ENCODE data around the gene TMCC2.
"Not testable (repeated sequence)": the region's sequence is repeated elsewhere in the genome, so short reads cannot be mapped to it uniquely, and the experiment has no call there.

TMCC2 gene

GRCh38 chr1:205227584-205228013, at the start of gene TMCC2:
TSS of gene TMCC2 (plus strand) at chr1:205227946. CDS start at chr1:205228565, 619 bp downstream.
- peak; percentile 93 for ATAC-seq
- Mint-ChIP-seq H3K4me3 (peak within 1 kb of the TSS; percentile 83), H3K4me1 (peaks cover 41% of the 10 kb centered on the region), H3K27me3 (no peaks in the 10 kb centered on the region), H3K36me3 (no peaks in the 10 kb centered on the region), H3K27ac (peak within 1 kb of the TSS; percentile 44), H3K9me3 (no peaks in the 10 kb centered on the region)

- H3K27me3 Mint-ChIP-seq = no peaks in the 10 kb centered on the region
- H3K36me3 Mint-ChIP-seq = peaks cover 34% of the 10 kb centered on the region
- no peaks in the 10 kb centered on the region for H3K9me3 Mint-ChIP-seq
- H3K27ac Mint-ChIP-seq = no peak overlapping the region
- no peak overlapping the region for H3K4me3 Mint-ChIP-seq
- ATAC-seq = no peak
- H3K4me1 Mint-ChIP-seq = peaks cover 6% of the 10 kb centered on the region
These were observed 47.9 kb upstream of the TMCC2 start for GRCh38 chr1:205179842-205180241.

GRCh38 chr1:205180331-205180730, 47.4 kb upstream of the TMCC2 start:
- not testable (repeated sequence) for H3K4me3 Mint-ChIP-seq, H3K27ac Mint-ChIP-seq, H3K4me1 Mint-ChIP-seq

DNA sequence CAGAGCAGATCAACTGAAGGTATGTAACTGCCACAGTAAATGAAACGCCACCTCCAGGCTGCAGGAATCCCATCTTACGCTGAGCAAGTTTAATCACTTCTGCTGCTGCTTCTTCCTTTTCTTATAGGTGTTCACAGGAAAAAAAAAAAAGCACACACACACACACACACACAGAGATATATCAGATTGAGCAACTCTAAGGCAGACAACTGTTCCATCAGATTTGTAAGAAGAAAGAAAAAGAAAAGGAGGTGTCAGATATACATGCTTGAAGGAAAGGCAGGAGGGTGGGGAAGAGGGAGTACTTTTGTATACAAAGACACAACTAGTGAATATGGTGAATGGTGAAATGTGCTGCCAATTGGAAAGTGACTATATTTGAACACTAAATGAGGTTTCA, 44.8 kb upstream of the TMCC2 start:
- no peak for ATAC-seq
- Mint-ChIP-seq H3K27ac (no peak overlapping the region), H3K4me1 (peaks cover 13% of the 10 kb centered on the region), H3K36me3 (peaks cover 38% of the 10 kb centered on the region), H3K27me3 (no peaks in the 10 kb centered on the region), H3K4me3 (no peak overlapping the region), H3K9me3 (no peaks in the 10 kb centered on the region)

More at GRCh38 chr1:205180331-205180730, 47.4 kb upstream of the TMCC2 start:
- not testable (repeated sequence) for ATAC-seq, H3K9me3 Mint-ChIP-seq, H3K27me3 Mint-ChIP-seq
- peaks cover 34% of the 10 kb centered on the region for H3K36me3 Mint-ChIP-seq

GRCh38 chr1:205183676-205184335, 43.9 kb upstream of the TMCC2 start:
- ATAC-seq = no peak
- Mint-ChIP-seq H3K27me3 (no peaks in the 10 kb centered on the region), H3K27ac (no peak overlapping the region), H3K4me3 (no peak overlapping the region), H3K36me3 (peaks cover 36% of the 10 kb centered on the region), H3K9me3 (no peaks in the 10 kb centered on the region), H3K4me1 (peaks cover 13% of the 10 kb centered on the region)

DNA sequence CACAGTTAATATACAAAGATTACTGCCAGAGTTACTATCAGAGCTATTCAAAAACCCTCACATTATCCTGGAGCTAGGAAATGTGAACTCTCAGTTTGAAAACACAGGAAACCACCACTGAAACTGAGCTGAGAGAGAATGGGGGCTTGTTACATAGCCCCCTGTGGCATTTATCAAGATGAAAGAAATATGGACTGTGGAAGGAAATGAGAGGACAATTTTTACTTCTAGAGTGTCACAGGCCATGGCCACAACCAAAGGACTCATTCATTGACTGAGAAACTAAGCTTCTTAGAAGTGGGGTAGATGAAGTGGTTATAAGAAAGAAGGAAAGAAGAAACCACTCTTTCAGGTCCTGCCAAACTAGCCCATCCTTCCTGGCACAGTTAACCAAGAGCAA, 41.6 kb upstream of the TMCC2 start:
- Mint-ChIP-seq H3K9me3 (no peaks in the 10 kb centered on the region), H3K4me3 (no peak overlapping the region), H3K36me3 (peaks cover 31% of the 10 kb centered on the region), H3K4me1 (peaks cover 30% of the 10 kb centered on the region), H3K27me3 (no peaks in the 10 kb centered on the region), H3K27ac (no peak overlapping the region)
- no peak for ATAC-seq

GRCh38 chr1:205187420-205187819, 40.3 kb upstream of the TMCC2 start:
- H3K27me3 Mint-ChIP-seq = no peaks in the 10 kb centered on the region
- peaks cover 41% of the 10 kb centered on the region for H3K4me1 Mint-ChIP-seq
- H3K27ac Mint-ChIP-seq = no peak overlapping the region
- H3K9me3 Mint-ChIP-seq = no peaks in the 10 kb centered on the region
- H3K4me3 Mint-ChIP-seq = no peak overlapping the region
- no peak for ATAC-seq
- H3K36me3 Mint-ChIP-seq = peaks cover 31% of the 10 kb centered on the region

GRCh38 chr1:205188098-205188497, 39.6 kb upstream of the TMCC2 start:
- H3K27ac Mint-ChIP-seq = no peak overlapping the region
- H3K4me1 Mint-ChIP-seq = peaks cover 43% of the 10 kb centered on the region
- H3K36me3 Mint-ChIP-seq = peaks cover 25% of the 10 kb centered on the region
- ATAC-seq = no peak
- no peak overlapping the region for H3K4me3 Mint-ChIP-seq
- no peaks in the 10 kb centered on the region for H3K9me3 Mint-ChIP-seq
- H3K27me3 Mint-ChIP-seq = no peaks in the 10 kb centered on the region

- no peak for ATAC-seq
- H3K4me1 Mint-ChIP-seq = peaks cover 46% of the 10 kb centered on the region
- no peak overlapping the region for H3K4me3 Mint-ChIP-seq
- no peak overlapping the region for H3K27ac Mint-ChIP-seq
- no peaks in the 10 kb centered on the region for H3K9me3 Mint-ChIP-seq
- no peaks in the 10 kb centered on the region for H3K27me3 Mint-ChIP-seq
- H3K36me3 Mint-ChIP-seq = peaks cover 21% of the 10 kb centered on the region
These were observed 39.1 kb upstream of the TMCC2 start for GRCh38 chr1:205188596-205188995.

DNA sequence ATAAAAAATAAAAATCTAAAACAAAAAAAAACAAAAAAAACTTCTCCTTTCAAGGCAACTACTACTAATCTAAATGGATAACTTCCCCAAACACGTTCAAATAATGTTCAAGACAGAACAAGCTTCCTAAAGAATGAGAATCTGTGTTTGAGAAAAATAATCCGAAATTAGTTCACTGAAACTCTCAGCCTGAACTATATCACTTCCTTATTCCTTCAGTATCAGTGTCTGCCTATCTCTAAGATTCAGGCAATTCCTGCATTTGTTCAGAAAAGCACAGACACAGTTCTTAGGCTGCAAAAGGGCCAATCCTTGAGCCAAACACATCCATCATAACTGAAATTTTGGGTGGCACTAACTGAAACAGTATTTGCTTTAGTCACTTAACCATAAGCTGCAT, 38.6 kb upstream of the TMCC2 start:
- no peak for ATAC-seq
- Mint-ChIP-seq H3K4me1 (peaks cover 48% of the 10 kb centered on the region), H3K27me3 (no peaks in the 10 kb centered on the region), H3K9me3 (no peaks in the 10 kb centered on the region), H3K36me3 (peaks cover 17% of the 10 kb centered on the region), H3K4me3 (no peak overlapping the region), H3K27ac (no peak overlapping the region)

DNA sequence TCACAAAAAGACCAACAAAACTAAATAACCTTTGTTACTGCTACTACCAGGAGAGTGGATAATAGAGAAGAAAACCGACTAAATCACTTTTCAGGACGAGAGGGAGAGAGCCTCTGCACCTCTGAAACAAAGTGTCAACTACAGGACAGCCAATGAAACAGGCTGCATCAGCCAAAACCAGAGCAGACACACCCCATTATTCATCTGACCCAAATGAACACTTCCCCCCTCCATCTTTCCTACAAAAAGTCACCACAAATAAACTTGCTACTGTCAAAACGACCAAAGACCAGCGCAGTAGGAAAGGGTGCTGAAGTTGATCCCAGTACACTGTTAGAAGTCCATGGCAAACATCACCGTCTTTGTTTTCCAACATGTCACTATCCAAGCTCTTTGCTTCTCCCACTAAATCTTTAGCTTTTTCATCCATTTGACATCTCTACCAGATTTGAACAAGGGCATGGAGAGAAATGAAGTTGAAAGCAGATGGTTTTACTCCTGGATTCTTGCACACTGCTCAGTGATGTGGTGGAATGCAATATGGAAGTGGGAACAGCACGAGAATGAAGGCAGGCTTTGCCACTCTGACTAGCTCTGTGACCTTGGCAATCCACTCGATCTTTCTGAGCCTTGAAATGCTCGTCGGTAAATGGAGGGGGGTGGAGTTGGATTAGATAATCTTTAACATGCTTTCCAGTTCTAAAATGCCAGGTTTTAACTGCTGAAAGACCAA, 36.7 kb upstream of the TMCC2 start:
- no peak overlapping the region for H3K4me3 Mint-ChIP-seq
- H3K27ac Mint-ChIP-seq = no peak overlapping the region
- peaks cover 57% of the 10 kb centered on the region for H3K4me1 Mint-ChIP-seq
- no peaks in the 10 kb centered on the region for H3K9me3 Mint-ChIP-seq
- no peaks in the 10 kb centered on the region for H3K27me3 Mint-ChIP-seq
- ATAC-seq = no peak
- peaks cover 19% of the 10 kb centered on the region for H3K36me3 Mint-ChIP-seq

DNA sequence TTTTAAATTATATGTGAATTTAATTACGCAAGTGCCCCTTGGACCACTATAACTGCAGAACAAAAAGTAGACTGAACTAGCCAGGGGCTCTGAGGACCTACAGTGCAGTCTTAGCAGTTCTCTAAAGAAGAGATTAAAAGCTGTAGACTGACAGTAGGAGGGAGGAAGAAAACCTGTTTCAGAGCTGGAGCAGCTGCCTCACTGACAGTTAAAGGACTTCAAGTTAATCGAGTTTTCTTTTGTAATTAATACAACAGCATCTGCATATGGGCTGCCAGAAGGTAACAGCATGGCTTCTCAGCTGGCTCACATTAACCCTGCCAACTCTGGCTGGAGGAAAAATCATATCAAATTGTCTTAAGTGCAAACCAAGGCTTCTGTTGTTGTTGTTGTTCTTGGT, 36.1 kb upstream of the TMCC2 start:
- Mint-ChIP-seq H3K4me1 (peaks cover 60% of the 10 kb centered on the region), H3K27ac (no peak overlapping the region), H3K27me3 (no peaks in the 10 kb centered on the region), H3K9me3 (no peaks in the 10 kb centered on the region), H3K4me3 (no peak overlapping the region), H3K36me3 (peaks cover 20% of the 10 kb centered on the region)
- no peak for ATAC-seq

GRCh38 chr1:205192287-205192686, 35.5 kb upstream of the TMCC2 start:
- Mint-ChIP-seq H3K9me3 (no peaks in the 10 kb centered on the region), H3K4me1 (peaks cover 60% of the 10 kb centered on the region), H3K27me3 (no peaks in the 10 kb centered on the region), H3K36me3 (peaks cover 19% of the 10 kb centered on the region), H3K27ac (no peak overlapping the region), H3K4me3 (no peak overlapping the region)
- no peak for ATAC-seq

- Mint-ChIP-seq H3K27ac (peak overlapping the region; percentile 41), H3K36me3 (peaks cover 20% of the 10 kb centered on the region), H3K4me3 (no peak overlapping the region), H3K9me3 (no peaks in the 10 kb centered on the region), H3K27me3 (no peaks in the 10 kb centered on the region), H3K4me1 (peaks cover 57% of the 10 kb centered on the region)
- ATAC-seq = peak; percentile 62
These were observed 28.4 kb upstream of the TMCC2 start for GRCh38 chr1:205199090-205199930.

DNA sequence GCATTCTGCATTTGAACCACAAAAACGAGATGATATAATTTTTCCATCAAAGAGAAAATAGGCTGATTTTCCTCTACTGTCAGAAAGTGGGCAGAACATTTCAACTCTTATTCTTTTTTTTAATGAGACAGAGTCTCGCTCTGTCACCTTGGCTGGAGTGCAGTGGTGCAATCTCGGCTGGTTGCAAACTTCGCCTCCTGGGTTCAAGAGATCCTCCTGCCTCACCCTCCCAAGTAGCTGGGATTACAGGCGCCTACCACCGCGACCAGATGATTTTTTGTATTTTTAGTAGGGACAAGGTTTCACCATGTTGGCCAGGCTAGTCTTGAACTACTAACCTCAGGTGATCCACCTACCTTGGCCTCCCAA, 27.8 kb upstream of the TMCC2 start:
- Mint-ChIP-seq H3K27ac (peak overlapping the region; percentile 41), H3K27me3 (no peaks in the 10 kb centered on the region), H3K4me3 (no peak overlapping the region), H3K36me3 (peaks cover 20% of the 10 kb centered on the region), H3K9me3 (no peaks in the 10 kb centered on the region), H3K4me1 (peaks cover 63% of the 10 kb centered on the region)
- ATAC-seq = no peak
